ENCODE results near the gene GPR52. TPM values are rescaled to one million over a fixed set of nuclear protein-coding genes. Genes with fewer than 3 reads are reported as not detected.

The GPR52 gene
- total RNA-seq, 2 experiments from 2014 or later: 0.55 to 0.56 TPM

DNA sequence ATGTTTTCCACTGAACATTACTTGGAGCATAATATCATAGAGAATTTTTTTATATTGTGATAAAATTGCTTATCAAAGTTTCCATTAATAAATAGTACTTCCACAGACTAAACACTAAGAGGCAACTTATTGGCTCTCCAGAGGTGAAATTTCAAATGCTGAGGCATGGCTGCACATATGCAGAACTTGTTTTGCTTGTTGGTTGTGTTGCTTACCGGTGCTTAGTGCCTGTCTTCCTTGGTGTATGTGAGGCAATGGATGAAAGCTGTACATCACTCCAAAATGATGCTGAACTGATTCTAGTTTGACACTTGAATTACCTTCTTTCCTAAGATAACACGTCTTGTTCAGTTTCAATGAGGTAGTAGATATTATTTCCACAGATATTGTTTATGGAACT lies 29.8 kb upstream of the GPR52 start:
- Mint-ChIP-seq H3K36me3 (ENCODE audit: low read depth) (peaks cover 2% of the 10 kb centered on the region), H3K4me3 (no peak overlapping the region), H3K9me3 (ENCODE audit: low read depth) (no peaks in the 10 kb centered on the region), H3K27me3 (no peaks in the 10 kb centered on the region), H3K4me1 (peaks cover 12% of the 10 kb centered on the region), H3K27ac (no peak overlapping the region)
- POLR2A ChIA-PET: no interaction called here
- intact Hi-C loops (cut with DNase I, micrococcal nuclease): no loop called here
- ATAC-seq: no peak
- no peak for DNase-seq
- CTCF ChIA-PET: no interaction called here

DNA sequence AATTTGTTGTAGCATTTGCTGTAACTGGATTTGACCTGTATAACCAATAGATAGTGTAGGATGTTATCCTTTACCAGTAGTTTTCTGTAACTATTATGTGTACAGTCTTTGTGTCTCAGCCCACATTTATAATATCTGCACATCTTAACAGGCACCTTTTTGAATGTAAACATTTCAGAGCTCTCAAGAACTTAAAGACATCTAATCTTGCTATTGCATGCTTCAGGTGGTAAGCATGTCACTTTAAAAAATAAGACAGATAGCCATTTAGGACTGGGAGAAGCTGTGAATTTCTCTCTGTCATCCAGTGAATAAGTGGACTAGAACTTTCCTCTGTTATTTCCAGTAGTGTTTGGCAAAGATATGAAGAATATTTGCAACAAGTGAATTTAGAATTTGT lies 22.6 kb upstream of the GPR52 start:
- Mint-ChIP-seq H3K9me3 (ENCODE audit: low read depth) (no peaks in the 10 kb centered on the region), H3K27ac (no peak overlapping the region), H3K4me3 (no peak overlapping the region), H3K36me3 (ENCODE audit: low read depth) (no peaks in the 10 kb centered on the region), H3K4me1 (no peaks in the 10 kb centered on the region), H3K27me3 (no peaks in the 10 kb centered on the region)
- POLR2A ChIA-PET: no interaction called here
- ATAC-seq: no peak
- no peak for DNase-seq
- CTCF ChIA-PET: no interaction called here
- intact Hi-C loops (cut with DNase I, micrococcal nuclease): no loop called here

DNA sequence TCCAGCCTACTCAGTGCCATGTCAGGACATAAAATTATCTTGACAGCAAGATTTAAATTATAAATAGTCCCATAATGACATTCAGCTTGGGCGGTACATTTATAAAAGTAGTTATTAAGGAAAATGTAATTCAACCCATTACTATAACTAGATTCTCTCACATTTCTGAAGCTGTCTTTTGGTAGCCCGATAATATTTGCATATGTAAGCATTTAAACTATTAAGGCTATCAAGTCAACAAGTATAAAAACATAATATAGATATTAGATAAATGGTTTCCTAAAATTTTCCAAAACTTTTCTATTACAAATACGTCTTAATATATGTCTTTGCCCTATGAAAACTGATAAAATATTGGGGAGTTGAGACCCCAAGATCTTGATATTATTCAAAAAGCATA lies 21.6 kb upstream of the GPR52 start:
- intact Hi-C loops (cut with DNase I, micrococcal nuclease): no loop called here
- Mint-ChIP-seq H3K36me3 (ENCODE audit: low read depth) (no peaks in the 10 kb centered on the region), H3K4me1 (no peaks in the 10 kb centered on the region), H3K27ac (no peak overlapping the region), H3K9me3 (ENCODE audit: low read depth) (no peaks in the 10 kb centered on the region), H3K27me3 (no peaks in the 10 kb centered on the region), H3K4me3 (no peak overlapping the region)
- ATAC-seq (no peak), DNase-seq (no peak)
- ChIA-PET CTCF (no interaction called here), POLR2A (no interaction called here)

DNA sequence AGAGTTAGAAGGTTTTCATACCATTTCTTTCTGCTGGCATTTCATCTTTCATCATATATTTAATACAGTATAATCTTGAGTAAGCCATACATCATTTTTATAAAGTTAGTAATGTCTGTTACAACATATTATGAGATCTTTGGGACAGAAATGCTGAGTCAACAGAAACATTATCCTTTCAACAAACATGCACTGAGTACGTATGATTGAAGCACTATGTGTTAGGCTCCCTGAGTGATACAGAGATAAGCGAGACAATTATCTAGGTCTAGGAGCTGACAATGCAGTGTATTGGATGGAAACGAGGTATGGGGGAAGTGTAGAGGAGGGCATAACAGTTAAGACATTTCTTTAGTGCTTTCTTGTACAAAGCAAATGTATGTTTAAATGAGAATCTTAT lies 19.7 kb upstream of the GPR52 start:
- Mint-ChIP-seq H3K27me3 (no peaks in the 10 kb centered on the region), H3K4me3 (no peak overlapping the region), H3K9me3 (ENCODE audit: low read depth) (no peaks in the 10 kb centered on the region), H3K4me1 (no peaks in the 10 kb centered on the region), H3K27ac (no peak overlapping the region), H3K36me3 (ENCODE audit: low read depth) (no peaks in the 10 kb centered on the region)
- CTCF ChIA-PET: interaction anchor here (2.4 kb wide), 1 partner anchor 166 kb away, joined by 6 read pairs; no protein-coding TSS in a partner anchor
- POLR2A ChIA-PET: no interaction called here
- DNase-seq (no peak), ATAC-seq (no peak)
- intact Hi-C loops (cut with DNase I, micrococcal nuclease): no loop called here

DNA sequence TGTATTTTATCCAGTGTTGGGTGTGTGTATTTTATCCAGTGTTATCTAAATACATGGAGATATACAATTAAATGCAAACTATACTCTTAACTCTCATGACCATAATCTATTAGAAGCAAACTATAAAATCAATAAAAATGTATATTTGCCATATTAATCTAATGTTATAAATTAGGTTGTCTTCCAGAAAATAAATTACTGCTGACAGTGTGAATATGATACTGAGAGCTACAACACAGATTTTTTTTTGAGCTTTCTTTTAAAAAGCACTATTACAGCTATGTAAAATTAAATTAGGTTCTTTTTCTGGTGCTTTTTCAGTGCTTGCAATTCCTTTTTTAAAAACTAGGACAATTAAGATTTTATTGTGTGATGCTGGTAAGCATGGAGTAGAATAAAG lies 19.0 kb upstream of the GPR52 start:
- intact Hi-C loops (cut with DNase I, micrococcal nuclease): no loop called here
- no peak overlapping the region for H3K27ac Mint-ChIP-seq
- no peaks in the 10 kb centered on the region for H3K27me3 Mint-ChIP-seq
- no peaks in the 10 kb centered on the region for H3K36me3 Mint-ChIP-seq (ENCODE audit: low read depth)
- DNase-seq: no peak
- H3K4me3 Mint-ChIP-seq: no peak overlapping the region
- no peak for ATAC-seq
- H3K4me1 Mint-ChIP-seq: no peaks in the 10 kb centered on the region
- POLR2A ChIA-PET: no interaction called here
- CTCF ChIA-PET: interaction anchor here (0.6 to 2.4 kb wide), 4 partner anchors 69 to 298 kb away, joined by 3 to 6 read pairs (median 4); no protein-coding TSS in a partner anchor
- H3K9me3 Mint-ChIP-seq (ENCODE audit: low read depth): no peaks in the 10 kb centered on the region

DNA sequence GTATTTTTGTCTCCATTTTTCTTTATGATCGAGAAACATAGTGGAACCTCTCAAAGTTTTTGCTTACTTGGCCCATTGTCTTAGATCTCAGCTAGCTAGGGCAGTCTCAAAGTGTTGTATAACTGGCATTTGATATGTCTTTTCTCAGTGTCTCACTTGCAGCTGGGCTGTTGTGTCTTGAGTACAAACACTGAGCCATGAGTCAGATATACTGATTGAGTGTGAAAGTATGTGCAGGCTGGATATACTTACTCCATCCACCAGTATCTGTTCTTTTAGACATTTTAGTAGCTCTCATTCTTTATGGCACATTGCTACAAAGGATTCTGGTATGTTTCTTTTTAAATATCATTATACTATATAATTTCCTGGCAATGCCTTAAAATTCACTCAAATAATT lies 14.3 kb upstream of the GPR52 start:
- peaks cover 6% of the 10 kb centered on the region for H3K9me3 Mint-ChIP-seq (ENCODE audit: low read depth)
- DNase-seq: no peak
- ChIA-PET CTCF (interaction anchor here (1.3 kb wide), 1 partner anchor 18 kb away, joined by 4 read pairs; no protein-coding TSS in a partner anchor), POLR2A (no interaction called here)
- no peak overlapping the region for H3K27ac Mint-ChIP-seq
- H3K36me3 Mint-ChIP-seq (ENCODE audit: low read depth): peaks cover 12% of the 10 kb centered on the region
- intact Hi-C loops (cut with DNase I, micrococcal nuclease): no loop called here
- H3K4me3 Mint-ChIP-seq: no peak overlapping the region
- no peak for ATAC-seq
- H3K27me3 Mint-ChIP-seq: no peaks in the 10 kb centered on the region
- H3K4me1 Mint-ChIP-seq: no peaks in the 10 kb centered on the region

DNA sequence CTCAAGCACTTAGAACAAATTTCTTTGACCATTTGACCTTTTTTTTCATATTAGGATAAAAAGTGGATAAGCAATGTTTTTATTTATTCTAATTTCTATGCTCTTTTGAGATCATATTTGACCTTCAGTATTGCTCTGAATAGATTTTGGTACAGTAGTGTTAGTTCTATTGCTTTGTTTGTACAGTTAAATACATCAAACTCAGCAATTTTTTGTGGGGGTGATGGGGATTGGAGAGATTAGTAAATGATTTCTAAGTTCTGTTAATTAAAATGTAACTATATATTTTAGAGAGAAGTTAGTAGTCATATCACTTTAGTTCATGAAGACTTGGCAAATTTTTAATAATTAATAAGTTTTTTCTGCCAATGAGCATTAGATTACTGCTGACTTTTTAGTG lies 2.4 kb upstream of the GPR52 start:
- no peak overlapping the region for H3K27ac Mint-ChIP-seq
- DNase-seq (no peak), ATAC-seq (no peak)
- ChIA-PET CTCF (no interaction called here), POLR2A (no interaction called here)
- H3K4me1 Mint-ChIP-seq: peaks cover 2% of the 10 kb centered on the region
- H3K4me3 Mint-ChIP-seq: no peak overlapping the region
- intact Hi-C loops (cut with DNase I, micrococcal nuclease): no loop called here
- no peaks in the 10 kb centered on the region for H3K27me3 Mint-ChIP-seq
- no peaks in the 10 kb centered on the region for H3K36me3 Mint-ChIP-seq (ENCODE audit: low read depth)
- no peaks in the 10 kb centered on the region for H3K9me3 Mint-ChIP-seq (ENCODE audit: low read depth)

DNA sequence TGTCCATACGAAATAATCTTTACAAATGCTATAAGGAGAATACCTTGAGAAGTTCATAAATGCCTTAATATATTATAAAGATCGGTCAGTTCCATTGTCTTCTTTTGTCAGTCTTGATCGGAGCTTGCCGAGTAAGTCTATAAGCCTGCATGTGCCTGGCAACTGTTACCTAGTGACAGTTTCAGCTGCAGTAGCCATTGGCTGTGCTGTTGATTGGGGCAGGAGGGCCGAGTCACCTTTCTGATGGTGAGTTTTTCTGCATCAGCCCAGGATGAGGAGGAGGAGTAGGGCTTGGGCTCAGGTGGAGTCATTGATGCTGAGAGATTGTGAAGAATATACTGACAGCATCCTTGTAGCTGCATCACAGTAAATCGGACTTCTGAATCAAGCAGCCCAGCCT lies 1.9 kb upstream of the GPR52 start:
- peaks cover 2% of the 10 kb centered on the region for H3K4me1 Mint-ChIP-seq
- H3K27me3 Mint-ChIP-seq: no peaks in the 10 kb centered on the region
- no peaks in the 10 kb centered on the region for H3K9me3 Mint-ChIP-seq (ENCODE audit: low read depth)
- H3K36me3 Mint-ChIP-seq (ENCODE audit: low read depth): no peaks in the 10 kb centered on the region
- POLR2A ChIA-PET: no interaction called here
- ATAC-seq: no peak
- intact Hi-C loops (cut with DNase I, micrococcal nuclease): no loop called here
- CTCF ChIA-PET: no interaction called here
- H3K4me3 Mint-ChIP-seq: no peak overlapping the region
- no peak for DNase-seq
- no peak overlapping the region for H3K27ac Mint-ChIP-seq

DNA sequence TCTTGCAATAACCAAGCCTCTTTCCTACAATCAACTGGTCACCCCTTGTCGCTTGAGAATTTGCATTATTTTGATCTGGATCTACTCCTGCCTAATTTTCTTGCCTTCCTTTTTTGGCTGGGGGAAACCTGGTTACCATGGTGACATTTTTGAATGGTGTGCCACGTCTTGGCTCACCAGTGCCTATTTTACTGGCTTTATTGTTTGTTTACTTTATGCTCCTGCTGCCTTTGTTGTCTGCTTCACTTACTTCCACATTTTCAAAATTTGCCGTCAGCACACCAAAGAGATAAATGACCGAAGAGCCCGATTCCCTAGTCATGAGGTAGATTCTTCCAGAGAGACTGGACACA lies 743 bp downstream of the GPR52 start:
- Mint-ChIP-seq H3K9me3 (ENCODE audit: low read depth) (no peaks in the 10 kb centered on the region), H3K27ac (no peak overlapping the region), H3K36me3 (ENCODE audit: low read depth) (no peaks in the 10 kb centered on the region), H3K4me3 (no peak overlapping the region), H3K4me1 (peaks cover 2% of the 10 kb centered on the region), H3K27me3 (no peaks in the 10 kb centered on the region)
- no peak for DNase-seq
- CTCF ChIA-PET: no interaction called here
- intact Hi-C loops (cut with DNase I, micrococcal nuclease): no loop called here
- ATAC-seq: no peak
- POLR2A ChIA-PET: no interaction called here

DNA sequence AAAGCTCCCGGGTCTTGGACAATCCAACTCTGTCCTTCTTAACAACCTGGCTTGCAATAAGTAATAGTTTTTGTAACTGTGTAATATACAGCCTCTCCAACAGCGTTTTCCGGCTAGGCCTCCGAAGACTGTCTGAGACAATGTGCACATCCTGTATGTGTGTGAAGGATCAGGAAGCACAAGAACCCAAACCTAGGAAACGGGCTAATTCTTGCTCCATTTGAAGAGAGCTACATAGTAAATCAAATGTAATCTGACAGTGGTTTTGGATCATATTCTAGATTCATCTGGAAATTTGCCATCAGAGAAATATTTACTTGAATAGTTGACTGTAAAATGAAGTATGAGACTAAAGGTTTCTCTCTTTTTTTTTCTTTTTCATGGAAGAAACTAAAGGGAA lies 1.2 kb downstream of the GPR52 start:
- DNase-seq: no peak
- intact Hi-C loops (cut with DNase I, micrococcal nuclease): no loop called here
- Mint-ChIP-seq H3K36me3 (ENCODE audit: low read depth) (no peaks in the 10 kb centered on the region), H3K4me1 (peaks cover 2% of the 10 kb centered on the region), H3K27ac (no peak overlapping the region), H3K4me3 (no peak overlapping the region), H3K27me3 (no peaks in the 10 kb centered on the region), H3K9me3 (ENCODE audit: low read depth) (no peaks in the 10 kb centered on the region)
- no peak for ATAC-seq
- ChIA-PET CTCF (no interaction called here), POLR2A (no interaction called here)

DNA sequence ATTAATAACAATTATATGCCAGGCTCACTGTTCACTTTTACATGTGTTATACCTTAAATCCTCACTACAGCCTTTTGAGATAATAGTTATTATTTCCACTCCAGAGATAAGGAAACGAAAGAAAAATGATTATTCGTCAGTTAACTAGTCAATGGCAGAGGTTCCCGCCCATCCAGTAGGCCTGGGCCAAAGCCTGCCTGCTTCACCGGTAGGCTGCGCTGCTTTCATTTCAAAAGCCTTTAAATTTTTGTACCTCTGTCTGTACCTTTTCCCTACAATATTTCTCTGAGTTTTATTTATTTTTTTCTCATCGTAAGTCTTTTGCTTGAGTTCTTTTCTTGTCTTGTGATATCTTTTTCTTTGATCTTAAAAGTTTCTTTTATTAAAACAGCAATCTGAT lies 3.6 kb downstream of the GPR52 start:
- CTCF ChIA-PET: interaction anchor here (0.6 kb wide), 1 partner anchor 424 kb away, joined by 3 read pairs; no protein-coding TSS in a partner anchor
- no peaks in the 10 kb centered on the region for H3K9me3 Mint-ChIP-seq (ENCODE audit: low read depth)
- peaks cover 2% of the 10 kb centered on the region for H3K4me1 Mint-ChIP-seq
- H3K27me3 Mint-ChIP-seq: no peaks in the 10 kb centered on the region
- POLR2A ChIA-PET: no interaction called here
- intact Hi-C loops (cut with DNase I, micrococcal nuclease): no loop called here
- no peak for DNase-seq
- no peak overlapping the region for H3K4me3 Mint-ChIP-seq
- no peak overlapping the region for H3K27ac Mint-ChIP-seq
- H3K36me3 Mint-ChIP-seq (ENCODE audit: low read depth): no peaks in the 10 kb centered on the region
- no peak for ATAC-seq

DNA sequence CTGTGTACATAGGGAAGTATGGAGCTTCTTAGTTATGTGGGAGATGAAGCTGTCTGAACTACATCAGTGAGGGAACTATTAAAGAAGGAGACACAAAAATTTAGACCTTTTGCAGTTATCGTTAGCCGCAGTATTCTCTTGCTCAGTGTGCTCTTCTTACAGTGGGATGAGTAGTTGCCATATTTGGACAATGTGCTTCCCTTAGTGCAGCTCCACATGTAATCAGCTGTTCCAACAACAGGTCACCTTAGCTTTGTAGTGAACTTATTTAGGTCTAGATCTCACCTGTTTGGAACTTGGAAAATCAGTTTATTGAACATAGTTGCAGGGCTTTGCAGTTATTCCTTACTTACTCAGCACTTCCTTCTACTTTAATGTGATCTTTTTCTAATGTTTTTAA lies 18.1 kb downstream of the GPR52 start:
- Mint-ChIP-seq H3K4me1 (no peaks in the 10 kb centered on the region), H3K27ac (no peak overlapping the region), H3K36me3 (ENCODE audit: low read depth) (peaks cover 6% of the 10 kb centered on the region), H3K9me3 (ENCODE audit: low read depth) (peaks cover 2% of the 10 kb centered on the region), H3K27me3 (no peaks in the 10 kb centered on the region), H3K4me3 (no peak overlapping the region)
- no peak for DNase-seq
- no peak for ATAC-seq
- intact Hi-C loops (cut with DNase I, micrococcal nuclease): no loop called here
- ChIA-PET CTCF (interaction anchor here (0.9 kb wide), 1 partner anchor 35 kb away, joined by 3 read pairs; no protein-coding TSS in a partner anchor), POLR2A (no interaction called here)

DNA sequence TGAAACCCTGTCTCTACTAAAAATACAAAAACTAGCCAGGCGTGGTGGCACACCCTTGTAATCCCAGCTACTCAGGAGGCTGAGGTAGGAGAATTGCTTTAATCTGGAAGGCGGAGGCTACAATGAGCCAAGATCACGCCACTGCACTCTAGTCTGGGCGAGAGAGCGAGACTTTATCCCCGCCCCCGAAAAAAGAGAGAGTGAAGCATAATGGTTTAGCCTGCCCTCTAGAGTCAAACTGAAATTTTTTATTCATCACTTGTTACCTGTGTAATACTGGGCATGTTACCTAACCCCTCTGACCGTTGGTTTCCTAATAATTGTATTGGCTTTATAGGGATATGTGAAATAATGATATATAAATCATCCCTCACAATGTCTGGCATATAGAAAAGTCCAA lies 18.8 kb downstream of the GPR52 start:
- H3K9me3 Mint-ChIP-seq (ENCODE audit: low read depth): peaks cover 2% of the 10 kb centered on the region
- no peaks in the 10 kb centered on the region for H3K27me3 Mint-ChIP-seq
- ChIA-PET CTCF (no interaction called here), POLR2A (no interaction called here)
- no peak for ATAC-seq
- no peak overlapping the region for H3K4me3 Mint-ChIP-seq
- intact Hi-C loops (cut with DNase I, micrococcal nuclease): no loop called here
- H3K4me1 Mint-ChIP-seq: no peaks in the 10 kb centered on the region
- no peak overlapping the region for H3K27ac Mint-ChIP-seq
- DNase-seq: no peak
- H3K36me3 Mint-ChIP-seq (ENCODE audit: low read depth): peaks cover 6% of the 10 kb centered on the region
